Measurements from ENCODE around the gene DPH1. TPM values are rescaled to one million over a fixed set of nuclear protein-coding genes. Genes with fewer than 3 reads are reported as not detected.

The DPH1 gene
- total RNA-seq, 4 donors from 2014 or later = 36.8 to 53.1 (median 37.6) TPM

- DNase-seq (ENCODE audit: low spot score) (no peak), ATAC-seq (ENCODE audit: low FRiP score) (no peak)
- no peak for TF ChIP-seq CTCF (IDR thresholded peaks at IDR 0.05)
Observed at GRCh38 chr17:2059547-2060384, 29.8 kb downstream of the DPH1 start.

GRCh38 chr17:2060385-2060658, 30.4 kb downstream of the DPH1 start:
- no peak for TF ChIP-seq CTCF (IDR thresholded peaks at IDR 0.05)
- no peak for ATAC-seq (ENCODE audit: low FRiP score)
- DNase-seq (ENCODE audit: low spot score) = no peak

GRCh38 chr17:2060681-2061440, 30.9 kb downstream of the DPH1 start:
- ATAC-seq (ENCODE audit: low FRiP score) (no peak), DNase-seq (ENCODE audit: low spot score) (no peak)
- no peak for TF ChIP-seq CTCF (IDR thresholded peaks at IDR 0.05)

- ATAC-seq (ENCODE audit: low FRiP score) (no peak), DNase-seq (ENCODE audit: low spot score) (no peak)
- no peak for TF ChIP-seq CTCF (IDR thresholded peaks at IDR 0.05)
Observed at GRCh38 chr17:2061441-2061958, 31.5 kb downstream of the DPH1 start.

- ATAC-seq (ENCODE audit: low FRiP score) (no peak), DNase-seq (ENCODE audit: low spot score) (no peak)
- no peak for TF ChIP-seq CTCF (IDR thresholded peaks at IDR 0.05)
Observed at GRCh38 chr17:2062571-2063183, 32.7 kb downstream of the DPH1 start.

GRCh38 chr17:2063261-2064146, 33.6 kb downstream of the DPH1 start:
- no peak for DNase-seq (ENCODE audit: low spot score)
- ATAC-seq (ENCODE audit: low FRiP score) = peak; percentile 41
- no peak for TF ChIP-seq CTCF (IDR thresholded peaks at IDR 0.05)

Data from omental fat pad (tissue), 4 donors.